NCI-H1092 (cell line): ENCODE measurements around the gene EVA1A.

Experiments
- DNase-seq: peaks from one replicate; lab custom pipeline; 2025; lab: John Stamatoyannopoulos, UW

Gene EVA1A

GRCh38 chr2:75447176-75447575 lies 113.6 kb downstream of the EVA1A start:
- no peak for DNase-seq
